Mucosa of rectum (tissue), 2 donors: Measurements from ENCODE around the gene LRRK1.

Experiments used
- H3K27ac ChIP-seq, 2 donors: one replicate each; pipeline ENCODE4 v1.7.0; 2013; ENCODE audit warnings: inconsistent platforms in 2 of 2, low read depth in 2 of 2, low read length in 2 of 2
- H3K27me3 ChIP-seq, 2 donors: one replicate each; pipeline ENCODE4 v1.7.0; 2013; ENCODE audit warnings: low read length in 2 of 2; ENCODE audit not compliant: control insufficient read depth in 2 of 2, insufficient read depth in 2 of 2
- H3K36me3 ChIP-seq, 2 donors: one replicate each; pipeline ENCODE4 v1.7.0; 2013; ENCODE audit warnings: low read length in 2 of 2; ENCODE audit not compliant: control insufficient read depth in 2 of 2, insufficient read depth in 2 of 2
- H3K4me1 ChIP-seq, 2 donors: one replicate each; pipeline ENCODE4 v1.7.0; 2013; ENCODE audit warnings: low read length in 2 of 2, mild to moderate bottlenecking in 1 of 2; ENCODE audit not compliant: control insufficient read depth in 2 of 2, insufficient read depth in 2 of 2
- H3K4me3 ChIP-seq, 2 donors: one replicate each; pipeline ENCODE4 v1.7.0; 2013; ENCODE audit warnings: low read length in 2 of 2
- H3K9ac ChIP-seq, 2 donors: one replicate each; pipeline ENCODE4 v1.7.0; 2013; ENCODE audit warnings: low read length in 2 of 2, low read depth in 1 of 2, mild to moderate bottlenecking in 1 of 2
- H3K9me3 ChIP-seq, 2 donors: one replicate each; pipeline ENCODE4 v1.7.0; 2013; ENCODE audit warnings: low read length in 2 of 2; ENCODE audit not compliant: control insufficient read depth in 2 of 2
- donor health status: healthy.
- donor health status: Normal muscosa, but diverticular disease.

LRRK1 gene

GRCh38 chr15:101051291-101052030 lies 132.3 kb downstream of the LRRK1 start:
- Histone ChIP-seq H3K9ac (no peak overlapping the region), H3K9me3 (no peaks in the 10 kb centered on the region), H3K27me3 (no peaks in the 10 kb centered on the region), H3K4me1 (no peaks in the 10 kb centered on the region), H3K27ac (no peak overlapping the region), H3K4me3 (no peak overlapping the region), H3K36me3 (peaks cover 67 to 68% of the 10 kb centered on the region in 2 donors)

DNA sequence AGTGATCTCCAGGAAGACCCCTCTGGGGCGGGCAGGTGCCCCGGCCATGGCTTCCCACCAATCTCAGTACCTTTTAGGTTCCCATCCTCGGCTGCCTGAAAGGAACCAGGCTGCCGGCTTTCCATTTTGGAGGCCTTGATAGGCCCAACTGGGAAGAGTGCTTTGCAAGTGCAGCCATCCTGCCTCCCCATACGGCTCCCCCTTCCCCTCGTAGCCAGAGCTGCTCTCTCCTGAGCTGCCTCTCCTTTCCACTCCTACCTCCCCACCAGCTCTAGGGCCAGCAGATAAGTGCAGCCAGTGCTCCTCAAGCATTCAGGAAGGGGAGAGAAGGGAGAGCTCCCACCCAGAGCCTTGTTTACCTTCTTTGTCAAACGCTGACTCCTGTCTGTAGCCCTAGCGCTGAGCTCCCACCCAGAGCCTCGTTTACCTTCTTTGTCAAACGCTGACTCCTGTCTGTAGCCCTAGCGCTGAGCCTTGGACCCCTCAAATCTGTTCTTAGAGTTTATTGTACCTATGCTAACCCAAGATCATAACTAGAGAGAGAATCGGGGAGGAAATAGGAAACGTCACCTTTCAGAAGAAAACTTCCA lies 133.0 kb downstream of the LRRK1 start:
- H3K4me1 ChIP-seq, result no peaks in the 10 kb centered on the region
- no peak overlapping the region for H3K4me3 ChIP-seq

DNA sequence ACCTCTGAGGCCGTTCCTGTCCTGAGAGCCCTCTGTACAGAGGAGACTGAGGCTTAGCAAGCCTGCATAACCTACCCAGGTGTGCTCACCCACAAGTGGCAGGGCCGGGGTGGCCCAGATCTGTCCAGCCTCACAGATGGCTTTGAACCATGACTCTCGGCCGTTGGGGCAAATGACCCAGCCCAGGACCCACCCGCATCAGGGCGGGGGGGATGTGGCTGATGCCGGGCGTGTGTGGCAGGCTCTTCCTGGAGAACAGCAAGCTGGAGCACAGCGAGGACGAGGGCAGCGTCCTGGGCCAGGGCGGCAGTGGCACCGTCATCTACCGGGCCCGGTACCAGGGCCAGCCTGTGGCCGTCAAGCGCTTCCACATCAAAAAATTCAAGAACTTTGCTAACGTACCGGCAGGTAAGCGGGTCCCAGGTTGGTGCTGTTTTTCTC lies 133.5 kb downstream of the LRRK1 start:
- no peaks in the 10 kb centered on the region for H3K4me1 ChIP-seq
- no peak overlapping the region for H3K9ac ChIP-seq
- H3K9me3 ChIP-seq, result no peaks in the 10 kb centered on the region
- H3K27ac ChIP-seq, result no peak overlapping the region
- H3K36me3 ChIP-seq, result peaks cover 71 to 77% of the 10 kb centered on the region in 2 donors
- no peak overlapping the region for H3K4me3 ChIP-seq
- H3K27me3 ChIP-seq, result no peaks in the 10 kb centered on the region

More for the DNA sequence above, 133.0 kb downstream of the LRRK1 start:
- Histone ChIP-seq H3K9ac (no peak overlapping the region), H3K36me3 (peaks cover 68 to 72% of the 10 kb centered on the region in 2 donors), H3K27ac (no peak overlapping the region), H3K9me3 (no peaks in the 10 kb centered on the region), H3K27me3 (no peaks in the 10 kb centered on the region)

DNA sequence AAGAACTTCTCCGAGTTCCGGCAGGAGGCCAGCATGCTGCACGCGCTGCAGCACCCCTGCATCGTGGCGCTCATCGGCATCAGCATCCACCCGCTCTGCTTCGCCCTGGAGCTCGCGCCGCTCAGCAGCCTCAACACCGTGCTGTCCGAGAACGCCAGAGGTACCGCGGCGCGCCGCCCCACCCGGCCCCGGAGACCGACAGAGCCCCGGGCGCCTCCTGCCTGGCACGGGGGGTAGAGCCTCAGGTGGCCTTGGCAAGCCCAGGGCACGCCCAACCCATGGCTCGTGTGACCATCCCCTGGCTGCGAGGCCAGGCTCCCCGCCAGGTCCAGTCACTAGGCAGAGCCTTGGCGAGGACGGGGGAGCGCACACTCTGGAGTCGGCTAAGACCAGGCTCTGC lies 134.1 kb downstream of the LRRK1 start:
- Histone ChIP-seq H3K9me3 (no peaks in the 10 kb centered on the region), H3K36me3 (peaks cover 76 to 82% of the 10 kb centered on the region in 2 donors), H3K4me1 (no peaks in the 10 kb centered on the region), H3K9ac (no peak overlapping the region), H3K27ac (no peak overlapping the region), H3K4me3 (no peak overlapping the region), H3K27me3 (no peaks in the 10 kb centered on the region)

GRCh38 chr15:101054116-101054515 lies 135.0 kb downstream of the LRRK1 start:
- Histone ChIP-seq H3K27ac (no peak overlapping the region), H3K36me3 (peaks cover 76 to 81% of the 10 kb centered on the region in 2 donors), H3K4me1 (no peaks in the 10 kb centered on the region)

GRCh38 chr15:101054991-101055390 lies 135.8 kb downstream of the LRRK1 start:
- Histone ChIP-seq H3K9me3 (no peaks in the 10 kb centered on the region), H3K4me3 (no peak overlapping the region), H3K27me3 (no peaks in the 10 kb centered on the region), H3K27ac (no peak overlapping the region), H3K36me3 (peaks cover 79 to 81% of the 10 kb centered on the region in 2 donors), H3K9ac (no peak overlapping the region), H3K4me1 (no peaks in the 10 kb centered on the region)

More at GRCh38 chr15:101054116-101054515, 135.0 kb downstream of the LRRK1 start:
- no peak overlapping the region for H3K9ac ChIP-seq
- H3K9me3 ChIP-seq, result no peaks in the 10 kb centered on the region
- H3K4me3 ChIP-seq, result no peak overlapping the region
- H3K27me3 ChIP-seq, result no peaks in the 10 kb centered on the region

DNA sequence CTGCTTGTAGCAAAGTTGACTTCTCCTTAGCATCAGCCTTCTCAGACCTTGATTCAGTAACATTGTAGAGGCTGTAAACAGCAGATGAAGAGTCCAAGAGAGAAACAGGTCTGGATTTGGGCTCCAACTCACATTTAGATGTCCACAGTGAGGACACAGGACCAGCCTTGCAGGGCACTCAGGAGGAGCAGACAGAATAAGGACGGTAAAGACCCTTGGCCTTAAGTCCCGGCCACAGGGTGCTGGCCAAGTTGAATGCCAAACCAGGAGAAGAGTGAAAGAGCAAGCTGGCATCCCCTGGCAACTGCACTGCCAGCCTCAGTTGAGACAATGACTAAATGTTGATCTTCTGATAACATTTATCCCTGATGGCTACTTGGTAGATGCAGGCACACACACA lies 136.3 kb downstream of the LRRK1 start:
- Histone ChIP-seq H3K36me3 (peaks cover 76 to 79% of the 10 kb centered on the region in 2 donors), H3K27ac (no peak overlapping the region)

DNA sequence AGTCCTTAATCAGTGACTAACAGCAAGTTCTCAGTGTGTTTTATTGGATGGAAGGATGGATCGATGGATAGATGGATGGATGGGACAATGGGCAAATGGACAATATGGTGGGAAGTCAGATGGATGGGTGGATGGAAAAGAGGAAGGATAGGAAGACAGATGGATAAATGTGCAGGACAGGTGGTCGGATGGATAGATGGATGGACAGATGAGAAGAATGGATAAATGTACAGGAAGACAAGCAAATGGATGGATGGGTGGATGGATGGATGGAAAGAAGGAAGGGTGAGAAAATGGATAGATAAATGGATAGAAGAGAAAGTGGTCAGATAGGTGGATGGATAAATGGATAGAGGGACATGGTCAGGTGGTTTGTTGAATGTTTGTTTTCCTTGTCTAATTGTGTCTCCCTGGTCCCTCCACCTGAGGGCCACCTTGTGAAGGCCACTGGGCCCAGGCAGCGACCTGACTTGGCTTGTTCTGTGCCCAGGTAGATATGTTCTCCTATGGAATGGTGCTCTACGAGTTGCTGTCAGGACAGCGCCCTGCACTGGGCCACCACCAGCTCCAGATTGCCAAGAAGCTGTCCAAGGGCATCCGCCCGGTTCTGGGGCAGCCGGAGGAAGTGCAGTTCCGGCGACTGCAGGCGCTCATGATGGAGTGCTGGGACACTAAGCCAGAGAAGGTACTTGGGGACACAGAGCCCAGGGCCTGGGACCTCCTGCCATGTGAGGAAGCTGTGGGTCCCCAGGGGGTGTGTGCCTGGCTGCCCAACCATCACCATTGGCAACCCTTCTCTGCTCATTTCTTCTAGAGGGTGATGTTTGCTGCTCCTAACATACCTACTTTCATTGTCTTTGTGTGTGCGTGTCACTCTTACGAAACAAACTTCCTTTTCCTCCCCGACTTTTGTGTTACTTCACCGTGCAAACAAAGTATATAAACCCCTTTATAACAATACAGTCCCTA lies 137.5 kb downstream of the LRRK1 start:
- Histone ChIP-seq H3K9ac (no peak overlapping the region), H3K27me3 (no peaks in the 10 kb centered on the region), H3K36me3 (peaks cover 73 to 79% of the 10 kb centered on the region in 2 donors), H3K27ac (no peak overlapping the region), H3K4me3 (no peak overlapping the region), H3K9me3 (no peaks in the 10 kb centered on the region), H3K4me1 (no peaks in the 10 kb centered on the region)

More for the DNA sequence above, 136.3 kb downstream of the LRRK1 start:
- H3K27me3 ChIP-seq, result no peaks in the 10 kb centered on the region
- H3K4me1 ChIP-seq, result no peaks in the 10 kb centered on the region
- no peaks in the 10 kb centered on the region for H3K9me3 ChIP-seq
- H3K9ac ChIP-seq, result no peak overlapping the region
- no peak overlapping the region for H3K4me3 ChIP-seq

- Histone ChIP-seq H3K27me3 (no peaks in the 10 kb centered on the region), H3K36me3 (peaks cover 68 to 82% of the 10 kb centered on the region in 2 donors), H3K4me3 (no peak overlapping the region), H3K27ac (no peak overlapping the region), H3K4me1 (no peaks in the 10 kb centered on the region), H3K9ac (no peak overlapping the region), H3K9me3 (no peaks in the 10 kb centered on the region)
Observed at GRCh38 chr15:101057841-101058407, 138.8 kb downstream of the LRRK1 start.
